Stimulated activated CD8-positive, alpha-beta memory T cell treated with anti-CD3 and anti-CD28 coated beads, Interleukin-2, amount 100 ng/mL, for 1 hour (primary cell): Measurements from ENCODE around the gene MYOD1.

ENCODE experiments used
- DNase-seq, 2 donors: peaks; one replicate each; pipeline ENCODE4 v3.0.0-alpha.2; 2020; ENCODE audit warnings: low read depth in 2 of 2

The MYOD1 gene

DNA sequence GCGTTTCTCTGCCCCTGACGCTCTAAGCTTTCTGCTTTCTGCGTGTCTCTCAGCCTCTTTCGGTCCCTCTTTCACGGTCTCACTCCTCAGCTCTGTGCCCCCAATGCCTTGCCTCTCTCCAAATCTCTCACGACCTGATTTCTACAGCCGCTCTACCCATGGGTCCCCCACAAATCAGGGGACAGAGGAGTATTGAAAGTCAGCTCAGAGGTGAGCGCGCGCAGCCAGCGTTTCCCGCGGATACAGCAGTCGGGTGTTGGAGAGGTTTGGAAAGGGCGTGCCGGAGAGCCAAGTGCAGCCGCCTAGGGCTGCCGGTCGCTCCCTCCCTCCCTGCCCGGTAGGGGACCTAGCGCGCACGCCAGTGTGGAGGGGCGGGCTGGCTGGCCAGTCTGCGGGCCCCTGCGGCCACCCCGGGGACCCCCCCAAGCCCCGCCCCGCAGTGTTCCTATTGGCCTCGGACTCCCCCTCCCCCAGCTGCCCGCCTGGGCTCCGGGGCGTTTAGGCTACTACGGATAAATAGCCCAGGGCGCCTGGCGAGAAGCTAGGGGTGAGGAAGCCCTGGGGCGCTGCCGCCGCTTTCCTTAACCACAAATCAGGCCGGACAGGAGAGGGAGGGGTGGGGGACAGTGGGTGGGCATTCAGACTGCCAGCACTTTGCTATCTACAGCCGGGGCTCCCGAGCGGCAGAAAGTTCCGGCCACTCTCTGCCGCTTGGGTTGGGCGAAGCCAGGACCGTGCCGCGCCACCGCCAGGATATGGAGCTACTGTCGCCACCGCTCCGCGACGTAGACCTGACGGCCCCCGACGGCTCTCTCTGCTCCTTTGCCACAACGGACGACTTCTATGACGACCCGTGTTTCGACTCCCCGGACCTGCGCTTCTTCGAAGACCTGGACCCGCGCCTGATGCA lies at the start of gene MYOD1:
TSS of gene MYOD1 (plus strand) at position 544 of the 910 bp plus-strand sequence. CDS start at position 756, 212 bp downstream.
- no peak for DNase-seq

DNA sequence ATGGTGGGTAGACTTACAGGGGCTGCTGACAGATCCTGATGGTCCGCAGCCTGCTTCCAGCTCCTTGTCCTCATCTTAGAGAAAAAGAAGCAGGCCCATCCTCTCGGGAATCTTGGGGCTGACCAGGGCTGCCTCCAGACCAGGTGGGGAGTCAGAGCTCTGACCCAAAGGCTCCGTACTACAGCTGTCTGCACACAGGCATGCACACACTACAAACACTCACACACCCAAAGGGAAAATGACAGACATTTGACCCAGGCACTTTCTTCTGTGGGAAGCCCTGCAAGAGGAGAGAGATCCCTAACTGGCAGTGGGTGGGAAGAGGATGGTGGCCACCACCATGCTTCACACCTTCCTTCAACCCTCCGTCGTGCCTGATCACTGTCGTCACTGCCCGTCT lies 46.9 kb upstream of the MYOD1 start:
- no peak for DNase-seq

DNA sequence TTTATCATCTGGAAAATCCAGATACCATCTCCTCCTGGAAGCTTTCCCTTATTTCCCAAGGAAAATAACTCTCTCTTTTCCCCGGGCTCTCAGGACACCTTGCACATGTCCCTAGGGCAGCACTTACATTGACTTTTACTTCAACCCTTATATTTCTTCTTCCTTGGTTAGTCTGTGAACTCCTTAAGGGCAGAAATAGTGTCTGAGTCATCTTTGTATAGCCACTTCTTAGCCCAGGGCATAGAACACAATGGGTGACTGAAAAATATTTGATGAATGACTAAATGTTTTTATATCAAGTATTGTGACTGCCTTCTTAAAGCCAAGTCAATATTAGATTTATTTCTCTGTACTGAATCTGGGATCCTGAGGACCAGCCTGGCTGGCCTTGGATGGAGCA lies 45.4 kb upstream of the MYOD1 start:
- DNase-seq: no peak

DNA sequence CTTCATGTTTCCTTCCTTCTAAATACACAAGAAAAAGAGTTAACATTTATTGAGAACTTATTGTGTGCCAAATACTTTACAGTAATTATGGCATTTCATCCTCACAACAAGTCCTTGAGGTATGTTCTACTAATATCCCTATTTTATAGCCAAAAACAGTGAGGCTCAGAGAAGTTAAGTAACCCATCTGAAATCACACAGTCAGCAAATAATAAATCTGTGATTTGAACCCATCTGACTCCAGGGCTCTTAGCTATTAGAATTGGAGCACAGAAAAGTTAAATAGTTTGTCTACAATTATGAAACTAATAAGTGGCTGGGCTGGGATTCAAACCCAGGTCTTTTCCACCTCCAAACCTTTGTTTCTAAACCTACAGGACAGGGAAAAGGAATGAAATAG lies 36.5 kb upstream of the MYOD1 start:
- no peak for DNase-seq

DNA sequence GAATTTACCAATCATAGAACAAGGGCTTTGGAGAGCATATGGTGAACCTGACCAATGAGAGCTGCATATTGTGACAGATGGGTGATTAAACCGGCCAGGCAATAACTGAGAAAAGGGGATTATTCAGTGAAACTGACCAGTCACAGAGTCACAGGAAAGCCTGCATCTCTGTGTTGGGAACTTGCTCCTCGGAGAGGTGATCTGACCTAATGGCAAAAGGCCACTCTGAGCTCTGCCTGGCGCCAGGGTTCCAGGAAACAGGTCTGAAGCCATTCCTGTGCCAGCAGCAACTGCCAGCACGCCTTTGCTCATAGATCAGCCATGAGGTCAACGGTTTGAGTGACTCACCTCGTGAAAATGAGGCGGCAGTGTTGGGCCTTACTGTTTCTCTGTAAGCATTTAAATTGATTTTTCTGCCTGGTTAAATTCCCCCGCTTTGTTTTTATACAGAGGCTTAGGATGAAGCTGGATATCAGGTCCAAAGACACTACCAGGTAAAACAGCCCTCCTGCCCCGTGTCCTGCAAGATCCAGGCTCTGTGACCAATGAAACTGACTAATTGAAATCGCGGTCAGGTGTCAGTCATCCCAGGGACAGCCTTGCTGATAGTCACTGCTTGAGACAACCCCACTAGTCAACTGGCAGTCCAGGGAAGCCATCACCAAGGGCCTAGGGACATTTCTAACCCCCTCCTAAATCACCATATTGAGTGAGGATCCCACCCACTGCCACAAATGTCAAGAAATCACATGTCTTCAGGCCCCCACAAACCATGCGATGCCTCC lies 35.8 kb upstream of the MYOD1 start:
- DNase-seq: no peak

DNA sequence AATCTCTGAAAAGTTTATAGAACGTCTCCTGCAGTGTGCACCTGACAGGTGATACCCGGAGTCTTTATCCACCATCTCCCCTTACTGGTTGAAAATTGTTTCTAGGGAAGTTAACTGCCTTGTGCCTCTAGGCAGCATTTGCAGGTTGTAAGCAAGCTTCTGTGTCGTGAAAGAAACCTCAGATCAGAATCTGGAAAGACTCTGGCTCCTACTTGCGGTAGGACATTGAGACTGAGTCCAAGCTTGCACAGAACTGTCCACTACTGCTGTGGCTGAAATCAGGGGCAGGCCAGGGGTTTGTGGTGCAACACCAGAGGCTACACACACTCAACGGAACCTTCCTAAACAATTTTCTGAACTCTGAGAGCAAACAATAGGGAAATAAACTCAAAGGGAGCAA lies 34.8 kb upstream of the MYOD1 start:
- DNase-seq: no peak

DNA sequence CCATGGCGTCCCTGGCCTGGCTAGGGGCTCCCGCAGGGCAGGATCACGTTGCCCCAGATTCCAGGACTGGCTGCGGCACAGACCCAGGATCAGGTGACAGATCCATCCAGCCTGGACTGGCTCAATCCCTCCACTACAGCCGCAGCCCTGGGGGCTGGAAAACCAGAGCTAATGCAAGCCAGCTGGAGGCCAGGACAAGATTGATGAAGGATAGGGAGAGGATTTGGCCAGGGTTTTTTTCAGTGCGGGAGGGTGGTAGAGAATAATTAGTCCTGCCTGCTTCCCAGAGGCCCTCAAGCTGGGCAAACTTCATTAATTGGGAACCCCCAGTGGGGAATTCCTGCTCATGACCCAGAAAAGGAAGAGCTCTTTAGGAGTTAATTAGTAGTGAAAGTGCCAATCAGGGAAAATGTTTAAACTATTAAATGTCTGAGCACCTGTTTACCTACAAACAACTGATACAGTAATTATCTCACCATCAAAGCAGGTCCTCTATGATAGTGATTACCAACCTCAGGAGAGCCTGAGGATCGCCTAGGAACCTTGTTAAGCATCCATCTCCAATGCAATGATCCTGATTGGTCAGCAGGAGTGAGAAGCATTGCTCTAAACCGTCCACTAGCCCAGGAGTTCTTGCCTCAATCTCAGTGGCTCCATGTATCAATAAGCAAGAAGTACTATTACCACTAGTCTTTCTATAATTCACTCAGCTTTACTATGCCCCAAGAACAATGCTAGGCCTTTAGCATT lies 33.0 kb upstream of the MYOD1 start:
- no peak for DNase-seq

DNA sequence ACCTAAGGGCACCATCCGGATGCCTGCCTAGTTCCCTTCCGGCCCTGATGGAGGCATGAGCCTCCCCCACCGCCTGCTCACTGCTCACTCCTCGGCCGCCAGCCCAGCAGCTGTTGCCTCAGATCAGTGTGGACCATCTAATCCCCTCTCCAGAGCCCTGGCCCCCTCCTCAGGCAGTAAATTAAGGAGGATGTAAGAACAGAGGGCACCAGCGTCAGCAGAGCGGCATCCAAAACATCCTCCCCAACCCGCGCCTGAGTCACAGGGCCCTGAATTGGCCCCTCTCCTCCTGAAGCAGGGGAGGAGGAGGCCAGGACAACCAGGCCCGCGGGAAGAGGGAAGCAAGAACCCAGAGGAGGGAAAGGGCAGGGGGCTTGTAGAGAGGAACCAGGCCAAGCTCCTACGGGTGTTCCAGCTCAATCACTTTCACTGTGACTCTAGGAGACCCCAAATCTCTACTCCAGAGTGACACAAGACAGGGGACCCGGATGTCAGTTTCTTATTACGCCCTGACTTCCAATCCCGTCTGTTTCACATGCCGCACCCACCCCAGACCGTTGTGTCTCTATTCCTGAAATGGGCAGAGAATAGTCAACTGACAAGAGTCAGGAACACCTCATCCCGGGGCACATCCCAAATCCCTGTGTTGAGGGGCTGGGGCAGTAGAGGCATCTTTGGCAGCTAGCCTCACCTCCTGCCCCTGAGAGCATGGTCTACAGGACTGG lies 31.3 kb upstream of the MYOD1 start:
- DNase-seq: no peak

DNA sequence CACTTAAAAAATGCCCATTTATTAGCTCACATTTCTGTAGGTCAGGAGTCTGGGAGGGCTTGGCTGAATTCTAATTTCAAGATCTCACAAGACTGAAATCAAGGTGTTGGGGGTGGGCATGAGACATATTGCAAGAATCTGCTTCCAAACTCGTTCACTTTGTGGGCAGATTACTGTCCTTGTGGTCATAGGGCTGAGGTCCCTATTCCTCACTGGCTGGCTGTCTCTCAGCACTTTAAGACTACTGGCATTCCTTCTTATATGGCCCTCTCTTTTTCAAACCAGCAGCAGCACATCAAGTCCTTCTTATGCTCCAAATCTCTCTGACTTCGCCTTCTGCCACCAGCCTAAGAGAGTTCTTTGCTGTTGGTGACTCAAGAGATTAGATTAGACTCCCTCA lies 27.8 kb upstream of the MYOD1 start:
- no peak for DNase-seq

DNA sequence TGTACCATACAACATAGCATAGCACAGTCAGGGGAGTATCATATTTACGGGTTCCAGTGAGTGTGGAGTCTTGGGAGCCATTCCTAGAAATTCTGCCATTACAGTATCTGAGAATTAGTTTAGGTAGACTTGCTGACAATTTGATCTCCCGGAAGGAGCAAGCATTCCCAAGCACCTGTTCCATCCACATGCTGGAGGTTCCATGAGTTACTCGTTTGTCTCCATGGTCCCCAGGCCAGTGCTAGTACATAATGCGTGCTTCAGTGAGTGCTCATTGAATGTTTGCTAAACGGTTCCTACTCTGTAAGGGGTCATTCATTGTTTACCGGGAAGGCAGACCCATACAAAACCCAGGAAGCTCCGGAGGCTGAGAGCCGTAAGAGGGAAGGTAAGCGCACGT lies 27.4 kb upstream of the MYOD1 start:
- no peak for DNase-seq

DNA sequence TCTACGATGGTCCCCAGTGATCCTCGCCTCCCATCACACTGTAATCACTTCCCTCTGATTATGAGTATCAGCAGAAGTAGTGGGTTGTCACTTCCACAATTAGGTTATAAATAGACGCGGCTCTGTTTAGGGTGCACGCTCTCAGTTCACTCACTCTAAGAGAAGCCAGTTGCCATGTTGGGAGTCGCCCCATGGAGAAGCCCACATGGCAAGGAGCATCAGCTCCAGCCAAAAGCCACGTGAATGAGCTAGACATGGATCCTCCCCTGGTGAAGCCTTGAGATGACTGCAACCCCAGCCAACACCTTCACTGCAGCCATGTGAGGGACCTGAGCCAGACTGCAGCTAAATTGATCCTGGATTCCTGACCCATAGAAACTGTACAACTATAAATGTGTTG lies 26.4 kb upstream of the MYOD1 start:
- no peak for DNase-seq

DNA sequence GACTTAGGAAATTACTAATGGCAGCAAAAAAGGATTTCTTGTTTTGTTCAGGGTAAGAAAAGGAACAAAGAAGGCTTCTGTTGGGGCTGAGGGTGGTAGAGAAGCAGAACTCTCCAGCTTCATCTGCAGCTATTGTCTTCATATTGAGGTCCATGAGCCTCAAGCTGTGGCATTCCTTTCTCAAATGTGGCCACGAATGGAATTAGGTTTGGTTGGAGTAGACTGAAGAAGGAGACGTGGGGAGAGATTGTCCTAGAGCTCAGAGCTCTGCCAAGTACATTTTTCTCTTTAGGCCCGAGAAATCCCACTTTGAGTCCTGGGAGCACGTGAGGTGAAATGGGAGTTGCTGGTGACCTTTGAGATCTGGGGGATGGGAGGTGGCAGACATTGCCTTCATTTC lies 25.8 kb upstream of the MYOD1 start:
- DNase-seq: no peak

DNA sequence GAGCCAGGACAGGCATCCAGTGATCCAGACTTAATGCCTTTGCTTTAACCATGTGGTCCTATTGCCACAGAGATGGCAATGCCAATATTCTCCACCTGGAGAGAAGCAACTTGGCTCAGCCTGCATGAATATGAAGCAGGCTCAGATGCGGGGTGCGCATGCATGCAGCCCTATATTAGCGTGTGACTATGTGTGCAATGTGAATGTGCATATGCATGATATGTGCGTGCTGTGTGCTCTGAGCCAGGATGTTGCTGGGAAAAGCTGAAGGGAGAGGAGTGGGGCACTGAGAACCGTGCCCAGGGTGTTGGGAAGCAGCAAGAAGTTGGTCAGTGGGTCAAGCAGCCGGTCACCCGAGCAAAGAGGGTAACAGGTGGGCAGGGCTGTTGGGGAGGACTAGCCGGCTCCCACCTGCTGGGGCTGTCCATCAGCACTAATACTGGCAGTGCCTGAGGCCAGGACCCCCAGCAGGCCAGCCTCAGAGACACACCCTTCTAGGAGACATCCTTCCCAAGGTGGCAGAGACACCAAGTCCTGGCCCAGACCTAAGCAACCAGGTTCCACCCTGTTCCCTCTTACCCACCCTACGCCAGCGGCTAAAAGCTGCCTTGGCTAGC lies 24.8 kb upstream of the MYOD1 start:
- DNase-seq: no peak

DNA sequence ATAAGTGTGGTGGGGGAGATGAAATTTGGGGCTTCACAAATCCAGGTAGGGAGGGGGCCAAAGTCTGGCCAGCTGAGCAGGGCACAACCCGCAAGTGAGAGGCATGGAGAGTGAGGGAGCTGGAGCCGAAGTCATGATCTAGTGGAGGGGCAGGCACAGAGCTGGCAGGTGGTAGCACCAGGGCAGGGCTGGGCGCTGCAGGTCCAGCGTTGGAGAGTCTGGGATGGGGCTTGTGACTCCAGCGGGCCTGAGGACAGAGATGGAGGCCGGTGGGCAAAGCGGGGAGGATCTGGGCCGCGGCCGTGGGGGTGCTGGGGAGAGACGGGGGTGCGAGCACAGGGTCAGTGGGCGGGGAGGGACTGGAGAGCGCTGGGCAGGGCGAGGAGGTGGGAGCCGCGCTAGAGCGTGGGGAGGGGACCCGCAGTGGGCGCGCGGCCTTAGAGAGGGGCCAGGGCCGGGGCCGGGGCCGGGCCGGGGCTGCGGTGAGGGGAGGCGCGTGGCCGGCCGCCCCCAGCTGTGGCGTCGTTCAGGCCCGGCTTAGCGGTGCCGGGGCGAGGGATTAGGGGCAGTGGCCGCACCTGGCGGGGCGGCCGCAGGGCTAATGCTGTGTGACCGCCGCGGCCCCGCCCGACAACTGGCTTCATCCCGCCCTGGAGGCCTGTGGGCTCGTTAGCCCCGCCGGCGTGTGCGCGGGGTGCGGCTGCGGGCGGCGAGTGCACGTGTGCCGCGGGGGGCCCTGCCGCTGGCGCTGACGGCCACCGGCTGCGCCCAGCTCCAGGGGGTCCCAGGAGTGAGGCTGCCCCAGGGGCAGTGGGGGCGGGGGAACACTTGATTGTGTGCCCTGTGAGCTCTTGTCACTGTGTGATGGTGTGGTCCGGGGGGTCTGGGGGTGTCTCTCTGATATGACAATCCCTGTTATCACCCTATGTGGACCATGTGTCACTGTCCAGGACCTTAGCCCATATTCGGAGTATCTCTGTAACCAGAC lies 23.6 kb upstream of the MYOD1 start:
- no peak for DNase-seq

DNA sequence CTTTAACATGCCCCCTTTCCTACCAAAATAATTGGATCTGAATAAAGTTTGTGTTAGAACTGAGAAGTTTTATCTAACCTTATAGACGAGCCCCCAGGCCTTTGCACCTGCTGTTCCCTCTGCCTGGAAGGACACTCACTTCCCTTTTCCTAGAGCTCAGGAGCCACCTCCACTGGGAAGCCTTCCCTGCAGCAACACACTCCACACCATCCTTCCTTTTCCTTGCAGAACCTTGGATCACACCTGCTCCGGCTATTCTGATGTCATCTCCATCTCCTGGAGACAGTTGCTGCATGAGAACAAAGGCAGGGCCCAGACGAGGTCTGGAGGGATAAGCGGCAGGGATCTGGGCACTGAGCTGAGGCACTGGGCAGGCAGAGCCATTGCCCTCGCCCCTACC lies 22.6 kb upstream of the MYOD1 start:
- no peak for DNase-seq

DNA sequence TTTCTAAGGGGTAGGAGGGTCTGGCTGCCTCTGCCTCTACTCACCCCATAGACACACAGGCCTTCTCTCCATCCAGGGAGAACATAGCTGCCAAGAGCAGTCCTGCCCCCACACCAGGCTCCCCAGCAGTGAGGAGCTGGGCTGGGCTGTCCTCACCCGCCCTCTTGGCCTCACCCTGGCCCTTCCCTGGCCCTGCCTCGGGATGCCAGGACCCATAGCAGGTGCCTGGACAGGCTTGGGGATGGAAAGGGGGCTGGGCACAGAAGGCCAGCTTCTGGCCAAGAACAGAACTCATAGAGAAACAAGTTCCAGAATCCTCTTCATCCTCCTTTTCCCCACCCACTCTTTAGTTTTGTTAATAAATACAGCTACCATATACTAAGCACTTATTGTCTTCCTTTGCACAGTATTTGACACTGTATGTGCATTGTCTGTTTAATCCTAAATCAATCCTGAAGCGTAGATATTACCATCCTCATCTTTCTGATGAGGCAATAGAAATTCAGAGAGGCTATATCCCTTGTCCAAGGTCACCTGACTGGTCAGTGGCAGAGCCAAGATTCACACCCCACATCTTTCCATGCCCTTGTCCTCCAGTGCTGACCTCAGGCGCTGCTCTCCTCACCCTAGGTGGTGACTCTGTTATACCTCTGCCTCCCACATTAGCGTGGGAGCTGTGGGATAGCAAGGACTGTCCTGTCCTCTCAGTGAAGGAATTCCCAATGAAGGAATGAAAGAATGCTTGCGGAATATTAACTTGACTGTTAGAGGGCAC lies 22.0 kb upstream of the MYOD1 start:
- no peak for DNase-seq

DNA sequence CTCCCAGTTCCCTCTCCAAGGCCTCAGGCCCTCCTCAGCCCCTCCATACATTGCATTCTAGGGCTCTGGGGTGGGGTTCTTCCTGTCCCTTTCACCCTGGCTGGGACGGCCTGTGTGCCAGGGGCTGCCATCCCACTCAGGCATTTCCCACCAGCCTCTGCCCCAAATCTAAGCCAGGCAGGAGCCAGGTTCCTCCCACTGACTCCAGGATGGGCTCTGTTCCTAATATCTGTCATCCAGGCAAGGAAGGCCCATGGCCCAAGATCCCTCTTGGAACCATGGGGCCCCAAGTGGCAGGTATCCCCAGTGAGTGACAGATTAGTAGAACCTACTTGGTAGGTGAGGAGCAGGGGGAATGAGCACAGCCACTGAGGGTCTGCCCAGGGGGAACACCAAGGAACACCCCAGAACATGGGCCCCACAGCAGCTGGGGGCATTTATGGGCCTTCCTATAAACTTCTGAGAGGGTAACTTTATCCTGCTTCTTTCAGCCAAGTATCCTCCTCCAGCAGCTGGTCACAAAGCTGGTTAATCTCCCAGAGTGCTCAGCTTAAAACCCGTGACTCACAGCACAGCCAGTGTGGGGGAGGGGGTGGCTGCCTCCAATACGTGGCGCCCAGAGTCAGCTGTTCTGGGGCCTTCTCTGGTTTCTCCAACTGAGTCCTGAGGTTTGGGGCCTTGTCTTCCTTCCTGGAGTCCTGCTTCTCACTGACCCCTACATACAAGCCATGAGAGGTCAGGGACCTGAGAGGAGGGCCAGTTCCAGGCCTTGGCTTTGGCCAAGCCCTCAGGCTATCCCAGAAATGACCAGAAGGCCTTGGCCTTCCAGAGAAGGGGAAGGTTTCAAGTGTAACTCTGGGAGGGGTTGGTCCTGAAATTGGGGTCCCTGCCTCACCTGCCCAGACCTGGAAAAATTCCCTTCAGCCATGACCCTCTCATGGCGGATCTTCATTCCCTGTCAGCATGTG lies 19.9 kb upstream of the MYOD1 start:
- no peak for DNase-seq

DNA sequence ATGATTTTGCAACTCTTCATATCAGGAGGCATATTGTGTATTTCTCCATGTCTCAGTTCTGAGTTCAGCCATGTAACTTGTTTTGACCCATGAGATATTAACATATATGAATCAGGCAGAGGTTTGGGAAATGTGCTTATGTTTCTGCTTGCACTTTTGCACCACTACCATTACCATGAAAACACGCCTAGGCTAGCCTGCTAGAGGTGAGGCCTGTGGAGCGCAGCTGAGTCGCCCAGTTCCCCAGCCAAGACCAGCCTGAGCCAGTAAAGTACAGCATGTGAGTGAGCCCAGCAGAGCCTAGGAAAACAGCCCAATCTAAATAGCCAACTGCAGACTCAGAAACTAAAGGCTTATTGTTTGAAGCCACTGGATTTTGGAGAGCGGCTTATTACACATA lies 18.4 kb upstream of the MYOD1 start:
- no peak for DNase-seq
